ENCODE measurements around the gene PDP2.

GRCh38 chr16:66894055-66894454 is 13.7 kb downstream of the PDP2 start:
- TF ChIP-seq CTCF (IDR thresholded peaks at IDR 0.05 in 4 of 5, conservative IDR thresholded peaks at IDR 0.05 in 1 of 5) = no peak
- TF ChIP-seq POLR2A (IDR thresholded peaks at IDR 0.05) = no peak
